IPS-NIHi11 (cell line): Measurements from ENCODE around the gene GABRA4.

Experiments used
- DNase-seq: peaks from one replicate; pipeline ENCODE4 v3.0.0; 2012; ENCODE audit warnings: mixed read lengths, low spot score

GABRA4 gene

GRCh38 chr4:46927201-46927600 is 66.2 kb downstream of the GABRA4 start:
- no peak for DNase-seq

- no peak for DNase-seq
These were observed 68.4 kb downstream of the GABRA4 start for GRCh38 chr4:46924789-46925529.

GRCh38 chr4:46922205-46922604 is 71.2 kb downstream of the GABRA4 start:
- no peak for DNase-seq

- no peak for DNase-seq
These were observed 84.3 kb downstream of the GABRA4 start, which contains the start of gene COX7B2 for GRCh38 chr4:46909078-46909477. COX7B2 (minus strand) TSS chr4:46909245; CDS start chr4:46735192, 174,053 bp downstream.

GRCh38 chr4:46908148-46908547 is 85.2 kb downstream of the GABRA4 start:
- no peak for DNase-seq

- DNase-seq, result no peak
These were observed 93.3 kb downstream of the GABRA4 start for GRCh38 chr4:46900082-46900481.

GRCh38 chr4:46894826-46895225 is 98.6 kb downstream of the GABRA4 start:
- DNase-seq, result no peak

GRCh38 chr4:46890056-46890455 is 103.3 kb downstream of the GABRA4 start:
- DNase-seq, result no peak

- DNase-seq, result no peak
These were observed 104.0 kb downstream of the GABRA4 start for GRCh38 chr4:46889410-46889809.

GRCh38 chr4:46886711-46887110 is 106.7 kb downstream of the GABRA4 start:
- DNase-seq, result no peak

- no peak for DNase-seq
These were observed 114.7 kb downstream of the GABRA4 start for GRCh38 chr4:46878641-46879040.

- no peak for DNase-seq
These were observed 118.6 kb downstream of the GABRA4 start for GRCh38 chr4:46874811-46875210.

GRCh38 chr4:46870411-46870810 is 123.0 kb downstream of the GABRA4 start:
- DNase-seq, result no peak
